Activated T-cell treated with anti-CD3 and anti-CD28 coated beads, Interleukin-2, amount 50 U/mL, for 4 hours (primary cell): Measurements from ENCODE around the gene ABCA8. TPM values are rescaled to one million over a fixed set of nuclear protein-coding genes. Genes with fewer than 3 reads are reported as not detected.

Experiments
- total RNA-seq, 3 donors: library from RNA; stranded (reverse); gene quantifications; one replicate each; pipeline ENCODE4 v1.2.1, GENCODE V29; 2021

The ABCA8 gene
- total RNA-seq, 3 donors from 2014 or later, result 0.35 TPM; not detected in 2

Other genes starting within 250 kb of the ABCA8 start
- not detected for gene ABCA9, start 105.5 kb upstream of the ABCA8 start, total RNA-seq
- gene ABCA6, start 186.5 kb upstream of the ABCA8 start, total RNA-seq, result under 1 TPM; 0.08 to 0.24 (median 0.22) TPM